Esophagus squamous epithelium (tissue), 5 donors: ENCODE measurements around the gene DYRK2. TPM values are rescaled to one million over a fixed set of nuclear protein-coding genes. Genes with fewer than 3 reads are reported as not detected.

Experiments
- DNase-seq: peaks from one replicate; lab custom pipeline; 2025; lab: John Stamatoyannopoulos, UW
- H3K27ac ChIP-seq, 4 donors: fragments of 200-600 bp; sonication (generic); one replicate each; pipeline ENCODE4 v1.5.1; 2016 to 2019; ENCODE audit warnings: mild to moderate bottlenecking in 1 of 4
- H3K27me3 ChIP-seq, 4 donors: fragments of 200-600 bp; sonication (generic); 1 replicate in 3 of 4; 2 replicates in 1 of 4; pipeline versions ENCODE4 v1.5.1 to v1.6.0; 2017 to 2021; ENCODE audit warnings: antibody characterized with exemption in 1 of 4
- H3K36me3 ChIP-seq, 3 donors: fragments of 200-600 bp; sonication (generic); one replicate each; pipeline ENCODE4 v1.5.1; 2016 to 2019
- H3K4me1 ChIP-seq, 3 donors: fragments of 200-600 bp; sonication (generic); one replicate each; pipeline ENCODE4 v1.5.1; 2017 to 2019
- H3K4me3 ChIP-seq, 4 donors: fragments of 200-600 bp; sonication (generic); 1 replicate in 3 of 4; 2 replicates in 1 of 4; pipeline ENCODE4 v1.5.1; 2016 to 2019; ENCODE audit warnings: mild to moderate bottlenecking in 2 of 4, moderate library complexity in 1 of 4
- H3K9me3 ChIP-seq, 3 donors: fragments of 200-600 bp; sonication (generic); one replicate each; pipeline ENCODE4 v1.5.1; 2016 to 2019
- POLR2A ChIP-seq, 4 donors: fragments of 450-650 bp; IDR thresholded peaks; one replicate each; pipeline ENCODE4 v1.6.1; 2017; ENCODE audit warnings: antibody characterized with exemption in 4 of 4, mild to moderate bottlenecking in 4 of 4, moderate library complexity in 3 of 4
- WGBS, 2 donors: methylation state at CpG; one replicate each; pipeline ENCODE4 v1.1.5; 2018; 5-methylcytosine and 5-hydroxymethylcytosine counted together
- intact Hi-C: fragments of 100-400 bp; cut with DNase I; formaldehyde crosslinking; loops from one replicate; pipeline ENCODE4 v1.15.0; 2022
- total RNA-seq, 4 donors: library from RNA; depleted of rRNA; stranded (reverse); fragments of >200 nt; gene quantifications; one replicate each; pipeline ENCODE4 v1.1.0, GENCODE V29; 2016
- TF ChIP-seq, protein P1 (sequence below), 6 experiments: fragments of 450-650 bp in 4 of 6; fragments of 200-600 bp in 2 of 6; sonication (generic) in 2 of 6; IDR thresholded peaks; one replicate each; pipeline ENCODE4 v1.5.1; 2016 to 2019; ENCODE audit warnings: antibody characterized with exemption in 6 of 6, mild to moderate bottlenecking in 4 of 6, moderate library complexity in 4 of 6
- donor health status: DM: yes; HTN: yes; CAD: no.

Gene DYRK2
- total RNA-seq, 4 donors from 2014 or later, result 14.9 to 22.1 (median 15.7) TPM

DNA sequence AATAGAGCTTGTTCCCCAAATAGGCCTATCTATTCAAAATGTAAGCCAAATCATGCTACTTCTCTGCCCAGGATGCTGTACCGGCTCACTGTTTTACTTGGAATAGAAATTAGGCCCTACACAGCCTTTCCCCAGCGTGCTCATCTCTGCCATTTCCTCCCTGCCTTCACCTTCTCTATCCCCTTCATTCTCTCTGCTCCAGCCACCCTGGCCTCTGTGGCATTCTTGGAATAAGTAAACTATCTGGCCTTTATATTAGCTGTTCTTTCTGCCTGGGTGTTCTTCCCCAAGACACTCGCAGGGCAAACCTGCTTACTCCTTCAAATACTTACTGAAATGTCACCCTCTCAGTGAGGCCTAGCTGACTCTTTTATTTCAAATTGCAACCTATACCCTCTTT lies 30.9 kb upstream of the DYRK2 start:
- Histone ChIP-seq H3K27me3 (no peaks in the 10 kb centered on the region), H3K4me1 (no peaks in the 10 kb centered on the region), H3K9me3 (no peaks in the 10 kb centered on the region), H3K36me3 (no peaks in the 10 kb centered on the region), H3K4me3 (no peak overlapping the region), H3K27ac (no peak overlapping the region)
- WGBS, 2 donors, result 85 to 88% methylated on average over 3 of the region's 3 CpGs
- TF ChIP-seq POLR2A (IDR thresholded peaks at IDR 0.05), result no peak
- TF ChIP-seq, protein P1, sequence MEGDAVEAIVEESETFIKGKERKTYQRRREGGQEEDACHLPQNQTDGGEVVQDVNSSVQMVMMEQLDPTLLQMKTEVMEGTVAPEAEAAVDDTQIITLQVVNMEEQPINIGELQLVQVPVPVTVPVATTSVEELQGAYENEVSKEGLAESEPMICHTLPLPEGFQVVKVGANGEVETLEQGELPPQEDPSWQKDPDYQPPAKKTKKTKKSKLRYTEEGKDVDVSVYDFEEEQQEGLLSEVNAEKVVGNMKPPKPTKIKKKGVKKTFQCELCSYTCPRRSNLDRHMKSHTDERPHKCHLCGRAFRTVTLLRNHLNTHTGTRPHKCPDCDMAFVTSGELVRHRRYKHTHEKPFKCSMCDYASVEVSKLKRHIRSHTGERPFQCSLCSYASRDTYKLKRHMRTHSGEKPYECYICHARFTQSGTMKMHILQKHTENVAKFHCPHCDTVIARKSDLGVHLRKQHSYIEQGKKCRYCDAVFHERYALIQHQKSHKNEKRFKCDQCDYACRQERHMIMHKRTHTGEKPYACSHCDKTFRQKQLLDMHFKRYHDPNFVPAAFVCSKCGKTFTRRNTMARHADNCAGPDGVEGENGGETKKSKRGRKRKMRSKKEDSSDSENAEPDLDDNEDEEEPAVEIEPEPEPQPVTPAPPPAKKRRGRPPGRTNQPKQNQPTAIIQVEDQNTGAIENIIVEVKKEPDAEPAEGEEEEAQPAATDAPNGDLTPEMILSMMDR (IDR thresholded peaks at IDR 0.05), result no peak
- no peak for DNase-seq
- intact Hi-C loops, result no loop called here

DNA sequence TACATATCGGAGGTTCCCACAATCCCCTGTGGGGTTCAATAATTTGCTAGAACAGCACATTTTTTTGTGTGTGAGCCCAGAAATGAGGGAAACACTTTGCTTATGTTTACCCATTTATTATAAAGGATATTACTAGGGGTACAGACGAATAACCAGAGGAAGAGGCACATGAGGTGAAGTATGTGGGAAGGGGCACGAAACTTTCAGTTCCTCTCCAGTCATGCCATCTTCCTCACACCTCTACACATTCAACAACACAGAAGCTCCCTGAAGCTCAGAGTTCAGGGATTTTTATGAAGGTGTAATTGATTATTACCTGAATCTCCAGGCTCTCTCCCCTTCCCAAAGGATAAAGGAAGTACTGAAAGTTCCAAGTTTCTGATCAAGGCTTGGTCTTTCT lies 30.2 kb upstream of the DYRK2 start:
- no peak overlapping the region for H3K4me3 ChIP-seq
- H3K9me3 ChIP-seq, result no peaks in the 10 kb centered on the region
- H3K27ac ChIP-seq, result no peak overlapping the region
- 88% methylated on average over 2 to 3 of the region's 3 CpGs for WGBS, 2 donors
- intact Hi-C loops, result no loop called here
- TF ChIP-seq, protein P1 (IDR thresholded peaks at IDR 0.05), result no peak
- TF ChIP-seq POLR2A (IDR thresholded peaks at IDR 0.05), result no peak
- no peaks in the 10 kb centered on the region for H3K27me3 ChIP-seq
- no peaks in the 10 kb centered on the region for H3K36me3 ChIP-seq
- H3K4me1 ChIP-seq, result no peaks in the 10 kb centered on the region
- DNase-seq, result no peak

DNA sequence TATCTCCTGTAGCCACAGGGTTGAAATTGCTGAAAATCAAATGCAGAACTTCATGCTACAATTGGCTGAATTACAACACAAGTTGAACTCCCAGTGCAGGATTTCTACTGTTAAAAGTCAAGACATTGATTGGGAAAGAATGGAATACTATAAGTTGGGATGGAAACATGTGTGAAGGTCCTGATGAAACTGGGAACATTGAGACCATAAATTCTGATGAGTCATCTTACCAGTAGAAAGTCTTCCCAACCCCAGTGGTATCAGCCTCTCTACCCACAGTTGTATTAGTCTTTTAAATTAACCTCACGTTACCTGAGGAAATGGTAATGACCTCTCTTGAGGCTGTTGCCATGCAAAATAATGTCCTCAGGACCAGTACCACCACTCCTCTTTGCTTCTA lies 27.4 kb upstream of the DYRK2 start:
- no peaks in the 10 kb centered on the region for H3K9me3 ChIP-seq
- no peak for DNase-seq
- intact Hi-C loops, result no loop called here
- TF ChIP-seq, protein P1 (IDR thresholded peaks at IDR 0.05), result no peak
- no peak for TF ChIP-seq POLR2A (IDR thresholded peaks at IDR 0.05)
- 79 to 85% methylated on average over 1 of the region's 1 CpG for WGBS, 2 donors
- H3K27me3 ChIP-seq, result no peaks in the 10 kb centered on the region
- H3K4me3 ChIP-seq, result no peak overlapping the region
- H3K4me1 ChIP-seq, result no peaks in the 10 kb centered on the region
- H3K27ac ChIP-seq, result no peak overlapping the region
- H3K36me3 ChIP-seq, result no peaks in the 10 kb centered on the region

DNA sequence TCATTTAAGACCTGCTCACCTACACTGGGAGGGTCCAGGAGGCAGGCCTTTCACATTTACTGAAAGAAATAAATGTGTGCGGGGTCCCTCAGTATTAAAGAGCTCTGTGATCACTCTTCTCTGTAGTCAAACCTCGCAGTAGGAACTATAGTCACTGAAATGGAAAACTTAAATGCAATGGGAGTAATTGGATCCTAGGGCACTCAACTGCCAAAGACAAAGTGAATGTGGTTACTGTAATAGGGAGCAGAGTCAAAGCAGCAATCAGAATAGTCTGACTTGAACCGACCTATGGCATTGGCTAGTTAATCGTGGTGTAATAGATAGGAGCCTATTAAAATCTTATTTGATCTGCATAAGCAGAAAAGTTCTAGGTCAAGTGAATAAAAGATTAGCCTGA lies 26.6 kb upstream of the DYRK2 start:
- DNase-seq, result no peak
- TF ChIP-seq, protein P1 (IDR thresholded peaks at IDR 0.05), result no peak
- no peak for TF ChIP-seq POLR2A (IDR thresholded peaks at IDR 0.05)
- no peaks in the 10 kb centered on the region for H3K36me3 ChIP-seq
- H3K27ac ChIP-seq, result no peak overlapping the region
- H3K4me3 ChIP-seq, result no peak overlapping the region
- no peaks in the 10 kb centered on the region for H3K27me3 ChIP-seq
- WGBS, 2 donors, result 85 to 95% methylated on average over 4 of the region's 4 CpGs
- no peaks in the 10 kb centered on the region for H3K4me1 ChIP-seq
- intact Hi-C loops, result no loop called here
- no peaks in the 10 kb centered on the region for H3K9me3 ChIP-seq

DNA sequence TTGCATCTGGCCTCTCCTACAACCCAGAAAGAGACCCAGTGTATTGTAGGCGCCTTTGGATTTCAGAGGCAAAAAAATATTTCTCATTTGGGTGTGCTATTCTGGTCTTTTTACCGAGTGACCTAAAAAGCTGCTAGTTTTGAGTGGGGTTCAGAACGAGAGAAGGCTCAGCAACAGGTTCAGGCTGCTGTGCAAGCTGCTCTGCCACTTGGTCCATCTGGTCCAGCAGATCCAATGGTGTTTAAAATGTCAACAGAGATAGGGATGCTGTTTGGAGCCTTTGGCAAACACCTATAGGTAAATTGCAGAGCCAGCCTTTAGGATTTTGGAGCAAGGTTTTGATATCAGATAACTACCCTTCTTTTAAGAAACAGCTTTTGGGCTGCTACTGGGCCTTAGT lies 25.3 kb upstream of the DYRK2 start:
- Histone ChIP-seq H3K27me3 (no peaks in the 10 kb centered on the region), H3K4me1 (no peaks in the 10 kb centered on the region), H3K27ac (no peak overlapping the region), H3K9me3 (no peaks in the 10 kb centered on the region), H3K4me3 (no peak overlapping the region), H3K36me3 (no peaks in the 10 kb centered on the region)
- whole genome bisulfite sequencing, 2 donors, result 72 to 74% methylated on average over 3 of the region's 3 CpGs
- TF ChIP-seq, protein P1 (IDR thresholded peaks at IDR 0.05), result no peak
- TF ChIP-seq POLR2A (IDR thresholded peaks at IDR 0.05), result no peak
- intact Hi-C loops, result no loop called here
- DNase-seq, result no peak
